MM.1S (cell line): ENCODE data around the gene GPRC5C.

Source experiments
- DNase-seq: peaks from one replicate; pipeline ENCODE4 v3.0.0-alpha.2; 2015
- H2AFZ ChIP-seq: fragments of 300-600 bp; sonication (generic); 2 replicates; pipeline ENCODE4 v1.6.0; 2016; ENCODE audit warnings: antibody characterized with exemption, low read length
- H3F3A ChIP-seq: fragments of 300-600 bp; sonication (generic); 2 replicates; pipeline ENCODE4 v1.6.1; 2016; ENCODE audit warnings: mild to moderate bottlenecking, antibody characterized with exemption, low read length, moderate library complexity, mixed read lengths; ENCODE audit not compliant: insufficient read depth
- H3K27ac ChIP-seq: fragments of 300-600 bp; sonication (generic); 2 replicates; pipeline ENCODE4 v1.5.1; 2016; ENCODE audit warnings: mild to moderate bottlenecking, low read length
- H3K27me3 ChIP-seq: fragments of 300-600 bp; sonication (generic); replicated peaks from 2 replicates; pipeline ENCODE4 v1.6.0; 2016; ENCODE audit warnings: low read length; ENCODE audit not compliant: insufficient read depth
- H3K36me3 ChIP-seq: fragments of 300-600 bp; sonication (generic); replicated peaks from 2 replicates; pipeline ENCODE4 v1.6.1; 2016; ENCODE audit warnings: mild to moderate bottlenecking, low read length, mixed read lengths; ENCODE audit not compliant: insufficient read depth
- H3K4me1 ChIP-seq: fragments of 300-600 bp; sonication (generic); 2 replicates; pipeline ENCODE4 v1.6.1; 2016; ENCODE audit warnings: low read length, mixed read lengths
- H3K4me2 ChIP-seq: fragments of 300-600 bp; sonication (generic); 2 replicates; pipeline ENCODE4 v1.6.0; 2016; ENCODE audit warnings: low read depth, low read length
- H3K4me3 ChIP-seq: fragments of 300-600 bp; sonication (generic); 2 replicates; pipeline ENCODE4 v1.5.1; 2016; ENCODE audit warnings: low read length, mixed read lengths
- H3K79me2 ChIP-seq: fragments of 300-600 bp; sonication (generic); 2 replicates; pipeline ENCODE4 v1.6.1; 2016; ENCODE audit warnings: mixed run types, low read length, mixed read lengths
- H3K9ac ChIP-seq: fragments of 300-600 bp; sonication (generic); 2 replicates; pipeline ENCODE4 v1.6.1; 2016; ENCODE audit warnings: low read length, mixed read lengths
- H3K9me2 ChIP-seq: fragments of 300-600 bp; sonication (generic); replicated peaks from 2 replicates; pipeline ENCODE4 v1.6.1; 2016; ENCODE audit warnings: mild to moderate bottlenecking, low read length, mixed read lengths; ENCODE audit not compliant: insufficient read depth
- H3K9me3 ChIP-seq: fragments of 300-600 bp; sonication (generic); replicated peaks from 2 replicates; pipeline ENCODE4 v1.6.1; 2016; ENCODE audit warnings: mild to moderate bottlenecking, low read length, mixed read lengths; ENCODE audit not compliant: insufficient read depth
- H4K20me1 ChIP-seq: fragments of 300-600 bp; sonication (generic); 2 replicates; pipeline ENCODE4 v1.6.1; 2016; ENCODE audit warnings: mild to moderate bottlenecking, low read length, moderate library complexity, mixed read lengths; ENCODE audit not compliant: insufficient read depth
- EZH2 ChIP-seq: fragments of 300-600 bp; sonication (generic); optimal IDR thresholded peaks from 2 replicates; pipeline ENCODE3; 2017; ENCODE audit warnings: low read depth, mild to moderate bottlenecking, antibody characterized with exemption, low read length, mixed read lengths
- EZH2phosphoT487 ChIP-seq: fragments of 300-600 bp; sonication (generic); IDR thresholded peaks from 2 replicates; pipeline ENCODE4 v1.6.1; 2018; ENCODE audit warnings: antibody characterized with exemption, low read length
- TF ChIP-seq, protein P1 (sequence below): fragments of 300-600 bp; sonication (generic); IDR thresholded peaks from 2 replicates; pipeline ENCODE4 v1.5.1; 2016; ENCODE audit warnings: antibody characterized with exemption, low read length, mixed read lengths

Gene GPRC5C

DNA sequence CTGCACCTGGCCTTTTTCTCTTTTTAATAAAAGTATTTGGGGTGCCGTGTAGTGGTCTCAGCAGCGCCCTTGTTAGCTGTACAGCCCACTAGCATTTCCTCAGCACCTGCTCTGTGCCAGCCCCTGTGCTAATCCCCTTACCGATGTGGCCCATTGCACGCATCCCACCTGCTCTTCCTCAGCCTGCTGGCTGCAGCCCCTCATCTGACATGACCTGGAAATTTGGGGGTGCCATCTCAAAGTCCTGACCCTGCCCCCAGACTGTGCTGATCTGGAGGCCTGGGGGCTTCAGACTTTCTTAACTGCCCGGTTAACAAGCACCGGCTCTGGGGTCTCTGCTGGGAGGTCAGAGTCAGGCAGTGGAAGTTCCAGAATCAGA is 10.4 kb downstream of the GPRC5C start:
- Histone ChIP-seq H3K9me2 (no peaks in the 10 kb centered on the region), H3K4me2 (no peak overlapping the region), H3K4me1 (no peaks in the 10 kb centered on the region), H3K9ac (no peak overlapping the region), H3K27ac (no peak overlapping the region), H2AFZ (no peak overlapping the region), H3K9me3 (no peaks in the 10 kb centered on the region), H3K79me2 (no peaks in the 10 kb centered on the region), H4K20me1 (no peaks in the 10 kb centered on the region), H3F3A (no peaks in the 10 kb centered on the region), H3K27me3 (peaks cover 87% of the 10 kb centered on the region), H3K4me3 (no peak overlapping the region), H3K36me3 (no peaks in the 10 kb centered on the region)
- no peak for DNase-seq
- TF ChIP-seq EZH2 (no peak), EZH2phosphoT487 (no peak)
- TF ChIP-seq, protein P1, sequence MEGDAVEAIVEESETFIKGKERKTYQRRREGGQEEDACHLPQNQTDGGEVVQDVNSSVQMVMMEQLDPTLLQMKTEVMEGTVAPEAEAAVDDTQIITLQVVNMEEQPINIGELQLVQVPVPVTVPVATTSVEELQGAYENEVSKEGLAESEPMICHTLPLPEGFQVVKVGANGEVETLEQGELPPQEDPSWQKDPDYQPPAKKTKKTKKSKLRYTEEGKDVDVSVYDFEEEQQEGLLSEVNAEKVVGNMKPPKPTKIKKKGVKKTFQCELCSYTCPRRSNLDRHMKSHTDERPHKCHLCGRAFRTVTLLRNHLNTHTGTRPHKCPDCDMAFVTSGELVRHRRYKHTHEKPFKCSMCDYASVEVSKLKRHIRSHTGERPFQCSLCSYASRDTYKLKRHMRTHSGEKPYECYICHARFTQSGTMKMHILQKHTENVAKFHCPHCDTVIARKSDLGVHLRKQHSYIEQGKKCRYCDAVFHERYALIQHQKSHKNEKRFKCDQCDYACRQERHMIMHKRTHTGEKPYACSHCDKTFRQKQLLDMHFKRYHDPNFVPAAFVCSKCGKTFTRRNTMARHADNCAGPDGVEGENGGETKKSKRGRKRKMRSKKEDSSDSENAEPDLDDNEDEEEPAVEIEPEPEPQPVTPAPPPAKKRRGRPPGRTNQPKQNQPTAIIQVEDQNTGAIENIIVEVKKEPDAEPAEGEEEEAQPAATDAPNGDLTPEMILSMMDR = no peak

DNA sequence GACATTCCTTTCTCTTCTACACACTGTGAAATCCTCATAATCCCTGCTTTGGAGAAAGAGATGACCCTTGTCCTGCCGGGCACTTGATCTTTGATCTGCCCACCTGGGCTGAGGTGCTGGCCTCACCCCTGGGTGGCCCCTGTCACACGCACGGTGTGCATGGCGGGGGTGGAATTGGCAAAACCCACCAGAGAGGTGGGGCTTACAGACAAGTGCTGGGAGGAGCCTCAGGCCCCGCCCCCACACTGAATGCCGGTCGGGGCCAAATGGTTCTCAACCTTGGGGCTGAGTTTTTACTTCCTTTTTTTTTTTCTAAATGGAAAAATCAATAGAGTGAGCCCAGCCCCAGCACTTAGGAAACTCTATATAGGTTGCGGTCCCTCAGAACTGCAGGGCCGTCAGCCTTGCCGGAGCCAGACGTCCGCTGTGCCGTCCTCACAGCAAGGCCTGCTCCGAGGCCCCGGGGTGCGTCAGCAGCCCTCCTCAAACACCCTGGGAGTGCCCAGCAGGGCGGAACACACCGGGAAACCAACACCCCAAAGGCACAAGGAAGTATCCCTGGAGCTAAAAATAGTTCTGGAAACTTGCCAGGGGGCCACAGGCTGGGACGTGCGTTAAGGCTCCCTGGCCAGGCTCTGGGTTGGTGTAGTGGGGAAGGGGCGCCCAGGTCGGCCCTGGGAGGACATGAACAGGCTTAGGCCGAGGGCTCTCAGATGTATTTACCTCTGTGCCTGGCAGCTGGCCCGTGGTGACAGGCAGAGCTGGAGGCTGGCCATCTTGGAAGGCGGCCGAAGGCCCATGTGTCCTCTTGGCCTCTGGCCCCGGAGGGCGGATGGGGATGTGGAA is 11.0 kb downstream of the GPRC5C start:
- Histone ChIP-seq H3K27ac (no peak overlapping the region), H2AFZ (no peak overlapping the region), H3K4me1 (no peaks in the 10 kb centered on the region), H3K4me3 (no peak overlapping the region), H3F3A (no peaks in the 10 kb centered on the region), H3K79me2 (no peaks in the 10 kb centered on the region), H3K9ac (no peak overlapping the region), H3K36me3 (no peaks in the 10 kb centered on the region), H3K4me2 (no peak overlapping the region), H3K9me3 (no peaks in the 10 kb centered on the region), H4K20me1 (no peaks in the 10 kb centered on the region), H3K27me3 (peaks cover 87% of the 10 kb centered on the region), H3K9me2 (no peaks in the 10 kb centered on the region)
- TF ChIP-seq, protein P1 = no peak
- TF ChIP-seq EZH2phosphoT487 = no peak
- no peak for TF ChIP-seq EZH2
- DNase-seq = no peak

DNA sequence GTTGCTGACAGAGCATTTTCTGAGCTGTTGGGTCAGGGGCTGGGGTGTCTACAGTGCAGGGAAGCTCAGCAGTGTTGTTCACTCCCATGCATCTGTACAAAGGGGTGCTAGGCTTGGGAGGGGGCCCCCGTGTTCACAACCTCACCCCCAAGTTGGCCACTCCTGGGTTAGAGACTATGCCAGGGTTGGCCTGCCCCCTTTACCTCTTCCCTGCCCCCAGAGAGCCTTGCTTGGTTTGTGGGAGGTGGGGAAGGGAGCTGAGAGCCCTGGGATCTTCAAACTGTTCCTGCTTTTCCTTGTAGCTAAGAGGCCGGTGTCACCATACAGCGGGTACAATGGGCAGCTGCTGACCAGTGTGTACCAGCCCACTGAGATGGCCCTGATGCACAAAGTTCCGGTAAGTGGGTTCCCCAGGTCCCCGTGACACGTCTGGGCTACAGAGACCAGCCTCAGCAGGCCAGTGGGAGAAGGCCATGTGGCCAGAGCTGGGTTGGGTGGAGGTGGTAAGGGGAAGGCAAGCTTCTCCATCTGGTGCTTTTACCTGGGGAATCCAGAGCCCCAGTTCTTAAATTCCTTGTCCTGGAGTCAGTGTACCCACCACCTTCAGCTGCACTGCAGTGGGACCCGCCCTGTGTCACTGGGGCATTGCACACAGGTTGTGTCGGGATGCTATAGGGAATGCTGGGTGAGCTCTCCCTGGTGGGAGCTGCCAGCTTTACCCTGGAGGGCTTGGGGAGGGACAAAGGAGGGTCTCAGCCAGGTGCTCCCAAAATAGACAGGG is 11.8 kb downstream of the GPRC5C start:
- Histone ChIP-seq H3F3A (no peaks in the 10 kb centered on the region), H3K4me2 (no peak overlapping the region), H3K36me3 (no peaks in the 10 kb centered on the region), H3K79me2 (no peaks in the 10 kb centered on the region), H4K20me1 (no peaks in the 10 kb centered on the region), H3K9ac (no peak overlapping the region), H3K9me3 (no peaks in the 10 kb centered on the region), H3K27me3 (peaks cover 87% of the 10 kb centered on the region), H2AFZ (no peak overlapping the region), H3K9me2 (no peaks in the 10 kb centered on the region), H3K4me3 (no peak overlapping the region), H3K27ac (no peak overlapping the region), H3K4me1 (no peaks in the 10 kb centered on the region)
- no peak for DNase-seq
- TF ChIP-seq EZH2phosphoT487 (no peak), EZH2 (no peak)
- TF ChIP-seq, protein P1 = no peak
